Peyer's patch (tissue), 4 donors: ENCODE measurements around the gene IPP. TPM values are rescaled to one million over a fixed set of nuclear protein-coding genes. Genes with fewer than 3 reads are reported as not detected.
"Not testable (repeated sequence)": the region's sequence is repeated elsewhere in the genome, so short reads cannot be mapped to it uniquely, and the experiment has no call there.

ENCODE experiments used
- DNase-seq, 3 donors: peaks; one replicate each; pipeline ENCODE4 v3.0.0-alpha.2; 2017 to 2019
- H3K27ac ChIP-seq, 4 donors: fragments of 200-600 bp; sonication (generic); one replicate each; pipeline ENCODE4 v1.5.1; 2016 to 2019
- H3K27me3 ChIP-seq, 2 donors: fragments of 200-600 bp; sonication (generic); one replicate each; pipeline ENCODE4 v1.5.1; 2019
- H3K36me3 ChIP-seq, 3 donors: fragments of 200-600 bp; sonication (generic); one replicate each; pipeline ENCODE4 v1.5.1; 2016 to 2019
- H3K4me1 ChIP-seq, 4 donors: fragments of 200-600 bp; sonication (generic); one replicate each; pipeline ENCODE4 v1.5.1; 2016 to 2019
- H3K4me3 ChIP-seq, 4 donors: fragments of 200-600 bp; sonication (generic); 1 replicate in 3 of 4; 2 replicates in 1 of 4; pipeline ENCODE4 v1.5.1; 2016 to 2019; ENCODE audit warnings: mild to moderate bottlenecking in 1 of 4
- H3K9me3 ChIP-seq, 4 donors: fragments of 200-600 bp; sonication (generic); one replicate each; pipeline ENCODE4 v1.5.1; 2016 to 2019; ENCODE audit warnings: mild to moderate bottlenecking in 1 of 4
- CTCF ChIP-seq, 6 experiments: fragments of 450-650 bp in 4 of 6; fragments of 200-600 bp in 2 of 6; sonication (generic) in 1 of 6; IDR thresholded peaks; one replicate each; pipeline ENCODE4 v1.5.1; 2017 to 2019; ENCODE audit warnings: antibody characterized with exemption in 6 of 6, mild to moderate bottlenecking in 3 of 6, moderate library complexity in 1 of 6
- POLR2A ChIP-seq, 2 donors: fragments of 450-650 bp; IDR thresholded peaks; one replicate each; pipeline ENCODE4 v1.5.1; 2017; ENCODE audit warnings: antibody characterized with exemption in 2 of 2, mild to moderate bottlenecking in 2 of 2, moderate library complexity in 2 of 2
- total RNA-seq, 4 donors: library from RNA; depleted of rRNA; stranded (reverse); fragments of >200 nt; gene quantifications; one replicate each; pipeline ENCODE4 v1.1.0, GENCODE V29; 2016

IPP gene
- total RNA-seq, 4 donors from 2014 or later: 8.9 to 17.2 (median 12.1) TPM

GRCh38 chr1:45677751-45678245 is 72.7 kb downstream of the IPP start:
- Histone ChIP-seq H3K27me3 (no peaks in the 10 kb centered on the region), H3K36me3 (no peaks in the 10 kb centered on the region), H3K4me1 (peaks cover 0 to 84% (median 11%) of the 10 kb centered on the region in 4 donors), H3K4me3 (no peak overlapping the region), H3K9me3 (no peaks in the 10 kb centered on the region), H3K27ac (no peak overlapping the region)
- TF ChIP-seq POLR2A (IDR thresholded peaks at IDR 0.05): no peak
- TF ChIP-seq CTCF (IDR thresholded peaks at IDR 0.05): no peak
- no peak for DNase-seq

GRCh38 chr1:45676553-45676952 is 73.9 kb downstream of the IPP start:
- not testable (repeated sequence) for DNase-seq, H3K9me3 ChIP-seq, H3K27me3 ChIP-seq, H3K4me3 ChIP-seq, H3K27ac ChIP-seq, H3K36me3 ChIP-seq
- peaks cover 0 to 71% (median 10%) of the 10 kb centered on the region in 4 donors for H3K4me1 ChIP-seq

- H3K4me3 ChIP-seq: no peak overlapping the region
- H3K4me1 ChIP-seq: peaks cover 0 to 55% (median 7%) of the 10 kb centered on the region in 4 donors
- H3K27me3 ChIP-seq: no peaks in the 10 kb centered on the region
- H3K9me3 ChIP-seq: no peaks in the 10 kb centered on the region
- no peaks in the 10 kb centered on the region for H3K36me3 ChIP-seq
- TF ChIP-seq CTCF (IDR thresholded peaks at IDR 0.05): no peak
- no peak for TF ChIP-seq POLR2A (IDR thresholded peaks at IDR 0.05)
- H3K27ac ChIP-seq: peak overlapping the region in 1 of 4 donors; percentile 31
- no peak for DNase-seq
Observed at GRCh38 chr1:45674478-45674877, 76.0 kb downstream of the IPP start.

GRCh38 chr1:45673956-45674355 is 76.5 kb downstream of the IPP start:
- H3K27me3 ChIP-seq: no peaks in the 10 kb centered on the region
- H3K4me1 ChIP-seq: peaks cover 0 to 55% (median 6%) of the 10 kb centered on the region in 4 donors

GRCh38 chr1:45669859-45670655 is 80.4 kb downstream of the IPP start:
- H3K4me3 ChIP-seq: no peak overlapping the region
- no peaks in the 10 kb centered on the region for H3K27me3 ChIP-seq
- TF ChIP-seq POLR2A (IDR thresholded peaks at IDR 0.05) (no peak), CTCF (IDR thresholded peaks at IDR 0.05) (no peak)
- H3K4me1 ChIP-seq: peaks cover 0 to 31% (median 0%) of the 10 kb centered on the region in 4 donors
- no peak for DNase-seq
- H3K9me3 ChIP-seq: no peaks in the 10 kb centered on the region
- no peaks in the 10 kb centered on the region for H3K36me3 ChIP-seq
- H3K27ac ChIP-seq: no peak overlapping the region

More at GRCh38 chr1:45673956-45674355, 76.5 kb downstream of the IPP start:
- no peak for DNase-seq
- Histone ChIP-seq H3K4me3 (no peak overlapping the region), H3K27ac (no peak overlapping the region), H3K36me3 (no peaks in the 10 kb centered on the region), H3K9me3 (no peaks in the 10 kb centered on the region)
- TF ChIP-seq POLR2A (IDR thresholded peaks at IDR 0.05) (no peak), CTCF (IDR thresholded peaks at IDR 0.05) (no peak)

GRCh38 chr1:45669379-45669778 is 81.1 kb downstream of the IPP start:
- DNase-seq: no peak
- Histone ChIP-seq H3K27me3 (no peaks in the 10 kb centered on the region), H3K27ac (no peak overlapping the region)

More at GRCh38 chr1:45669379-45669778, 81.1 kb downstream of the IPP start:
- Histone ChIP-seq H3K36me3 (no peaks in the 10 kb centered on the region), H3K4me1 (peaks cover 0 to 24% (median 0%) of the 10 kb centered on the region in 4 donors), H3K9me3 (no peaks in the 10 kb centered on the region), H3K4me3 (no peak overlapping the region)
- no peak for TF ChIP-seq POLR2A (IDR thresholded peaks at IDR 0.05)
- TF ChIP-seq CTCF (IDR thresholded peaks at IDR 0.05): no peak
